Heart left ventricle (tissue), 13 donors: ENCODE results near the gene STK16.

Experiments used
- CTCF ChIP-seq, 12 donors: fragments of 200-600 bp; sonication (generic) in 4 of 12; IDR thresholded peaks; one replicate each; pipeline versions ENCODE4 v1.5.0 to v1.8.0; 2018 to 2022; ENCODE audit warnings: antibody characterized with exemption in 12 of 12, mild to moderate bottlenecking in 5 of 12
- POLR2A ChIP-seq, 2 donors: fragments of 450-650 bp; IDR thresholded peaks; one replicate each; pipeline ENCODE4 v1.6.1; 2017; ENCODE audit warnings: antibody characterized with exemption in 2 of 2, mild to moderate bottlenecking in 2 of 2, moderate library complexity in 2 of 2
- donor health status: ischemic (EF 13 %, LVEDD 7.1; RV severe dilation, severe dysfunction).
- donor health status: DM: no; HTN: yes; CAD: no.
- donor health status: DM: no; HTN: no; CAD: no.
- donor health status: ischemic (EF 25% LVEDD 6.9; RV normal size, moderate dysfunction).
- donor health status: ischemic (EF 25% LVEDD 5.7; RV mildly dilated, moderate dysfunction).
- donor health status: ischemic (EF 35%, LVEDD 5.7; RV mildly dilated, moderate dysfunction).
- donor health status: nonischemic (EF 11% LVEDD 7.7; RV severe dilation, severe dysfunction).
- donor health status: DM: yes; HTN: yes; CAD: no.
- donor health status: PGD.
- donor health status: ischemic (EF 29% LVEDD 5.4; RV normal size, mild dysfunction).
- donor health status: nonischemic (EF 23%, LVEDD 6.1; RV moderate dilation, normal function).

DNA sequence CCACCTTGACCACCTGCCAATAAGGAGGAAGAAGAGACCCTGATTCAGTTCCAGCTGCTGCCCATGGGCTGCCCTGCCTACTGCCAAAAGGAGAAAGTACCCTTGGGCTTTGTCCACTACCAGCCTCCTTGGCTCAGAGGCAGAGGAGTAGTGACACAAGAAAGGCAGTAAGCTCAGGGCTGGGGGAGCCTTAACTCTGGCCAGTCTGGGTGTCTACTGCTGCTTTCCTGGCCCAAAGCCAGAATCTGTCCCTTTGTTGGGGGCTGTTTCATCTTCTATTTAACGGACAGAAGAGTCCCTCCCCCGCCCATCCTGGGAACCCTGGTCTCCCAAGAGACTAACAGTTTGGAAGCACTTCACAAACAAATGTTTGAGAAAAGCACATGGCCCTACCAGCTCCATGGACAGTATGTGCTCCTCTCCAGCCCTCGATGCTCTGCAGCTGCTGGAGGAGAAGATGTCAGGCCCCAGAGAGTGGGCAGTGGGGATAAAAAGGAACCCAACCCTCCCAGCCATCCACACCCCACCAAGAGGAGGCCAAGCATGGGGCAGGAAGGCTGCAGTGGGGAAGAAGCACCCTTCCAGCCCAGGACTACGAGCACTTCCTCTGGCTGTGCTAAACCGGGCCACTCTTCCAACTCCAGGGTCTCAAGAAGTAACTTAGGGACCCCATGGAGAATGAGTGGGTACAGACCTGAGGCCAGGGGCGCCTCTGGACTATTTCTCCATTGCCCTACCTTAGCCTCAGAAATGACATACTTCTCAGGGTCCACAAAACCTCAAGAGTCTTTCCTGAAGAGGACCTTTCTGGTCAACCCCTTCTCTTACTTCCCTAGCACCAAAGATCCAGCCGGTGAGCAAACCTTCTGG lies 17.0 kb upstream of the STK16 start:
- TF ChIP-seq CTCF (IDR thresholded peaks at IDR 0.05) (no peak), POLR2A (IDR thresholded peaks at IDR 0.05) (no peak)
